Stimulated activated CD4-positive, alpha-beta T cell treated with anti-CD3 and anti-CD28 coated beads, TNF-alpha, amount 100 ng/mL, for 24 hours (primary cell): ENCODE data around the gene MRPL4.

ENCODE experiments used
- DNase-seq, 3 experiments: peaks; one replicate each; pipeline ENCODE4 v3.0.0-alpha.2; 2020; ENCODE audit warnings: low read depth in 3 of 3

The MRPL4 gene

DNA sequence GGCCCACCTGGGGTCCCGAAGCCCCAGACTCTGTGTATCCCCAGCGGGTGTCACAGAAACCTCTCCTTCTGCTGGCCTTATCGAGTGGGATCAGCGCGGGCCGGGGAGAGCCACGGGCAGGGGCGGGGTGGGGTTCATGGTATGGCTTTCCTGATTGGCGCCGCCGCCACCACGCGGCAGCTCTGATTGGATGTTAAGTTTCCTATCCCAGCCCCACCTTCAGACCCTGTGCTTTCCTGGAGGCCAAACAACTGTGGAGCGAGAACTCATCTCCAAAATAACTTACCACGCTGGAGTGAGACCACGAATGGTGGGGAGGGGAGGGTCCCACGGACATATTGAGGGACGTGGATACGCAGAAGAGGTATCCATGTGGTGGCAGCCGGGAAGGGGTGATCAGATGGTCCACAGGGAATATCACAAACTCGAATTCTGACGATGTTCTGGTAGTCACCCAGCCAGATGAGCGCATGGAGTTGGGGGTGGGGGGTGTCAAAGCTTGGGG lies 36.7 kb downstream of the MRPL4 start:
- DNase-seq: no peak

DNA sequence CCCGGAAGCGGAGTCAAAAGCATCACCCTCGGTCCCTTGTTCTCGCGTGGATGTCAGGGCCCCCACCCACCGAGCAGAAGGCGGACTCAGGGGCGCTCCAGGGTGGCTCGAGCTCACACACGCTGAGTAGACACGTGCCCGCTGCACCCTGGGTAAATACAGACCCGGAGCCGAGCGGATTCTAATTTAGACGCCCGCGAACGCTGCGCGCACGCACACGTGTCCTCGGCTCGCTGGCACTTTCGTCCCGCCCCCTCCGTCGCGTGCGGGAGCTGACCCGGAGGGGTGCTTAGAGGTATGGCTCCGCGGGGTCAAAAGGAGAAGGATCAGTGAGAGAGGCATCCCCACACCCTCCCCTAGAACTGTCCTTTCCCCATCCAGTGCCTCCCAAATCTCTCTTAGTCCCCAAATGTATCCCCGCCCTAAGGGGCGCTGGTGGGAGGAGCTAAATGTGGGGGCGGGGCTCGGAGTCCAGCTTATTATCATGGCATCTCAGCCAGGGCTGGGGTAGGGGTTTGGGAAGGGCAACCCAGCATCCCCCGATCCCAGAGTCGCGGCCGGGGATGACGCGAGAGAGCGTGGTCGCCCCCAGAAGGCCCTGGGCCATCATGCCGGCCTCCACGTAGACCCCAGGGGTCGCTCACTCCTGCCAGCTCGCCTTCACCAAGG lies 37.3 kb downstream of the MRPL4 start:
- peak in 2 of 3 experiments; percentile 36 to 69 for DNase-seq

DNA sequence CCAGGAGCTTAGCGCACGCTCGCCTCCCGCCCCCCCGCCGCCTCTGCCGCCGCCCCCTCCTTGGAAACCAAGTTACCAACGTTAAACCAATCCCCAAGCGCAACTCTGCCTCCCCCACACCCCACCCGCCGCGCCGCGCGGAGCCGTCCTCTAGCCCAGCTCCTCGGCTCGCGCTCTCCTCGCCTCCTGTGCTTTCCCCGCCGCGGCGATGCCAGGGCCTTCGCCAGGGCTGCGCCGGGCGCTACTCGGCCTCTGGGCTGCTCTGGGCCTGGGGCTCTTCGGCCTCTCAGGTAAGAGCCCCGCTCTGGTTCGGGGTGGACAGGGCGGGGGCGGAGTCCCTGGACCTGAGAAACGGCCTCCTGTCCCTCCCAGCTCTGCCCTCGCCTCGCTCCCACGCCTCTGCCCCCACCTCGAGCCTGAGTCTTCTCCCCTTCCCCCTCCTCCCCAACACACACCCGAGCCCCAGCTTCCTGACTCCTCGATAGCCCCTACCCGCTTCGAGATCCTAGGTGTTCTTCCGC lies 37.9 kb downstream of the MRPL4 start, which contains the start of gene ICAM5:
Gene ICAM5 (plus strand): TSS at position 117 of the 521 bp plus-strand sequence. CDS start 92 bp downstream, at position 209.
- no peak for DNase-seq

DNA sequence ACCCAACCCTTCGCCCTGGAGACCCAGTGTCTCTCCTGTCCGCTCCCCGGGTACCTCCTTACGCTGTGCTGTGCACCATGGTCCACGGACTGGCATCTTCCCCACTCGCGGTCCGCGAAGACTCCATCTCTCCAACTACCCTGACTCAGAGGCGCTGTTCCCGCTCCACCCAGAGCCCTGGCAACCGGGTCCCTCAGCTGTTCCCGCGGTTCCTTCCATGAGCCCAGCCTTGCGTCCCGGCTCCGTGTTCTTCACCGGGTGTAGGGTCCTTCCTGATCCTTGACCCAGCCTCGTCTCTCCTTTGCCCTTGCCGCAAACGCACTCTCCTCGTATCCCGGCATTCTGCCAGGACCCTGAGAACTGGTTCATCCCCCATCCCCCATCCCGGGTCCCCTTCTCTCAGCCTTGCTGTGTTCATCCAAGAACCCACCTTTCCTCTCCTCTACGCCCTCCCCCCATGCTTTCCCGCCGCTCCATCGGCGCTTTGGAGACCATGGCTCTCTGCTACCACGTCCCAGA lies 38.4 kb downstream of the MRPL4 start:
- no peak for DNase-seq

DNA sequence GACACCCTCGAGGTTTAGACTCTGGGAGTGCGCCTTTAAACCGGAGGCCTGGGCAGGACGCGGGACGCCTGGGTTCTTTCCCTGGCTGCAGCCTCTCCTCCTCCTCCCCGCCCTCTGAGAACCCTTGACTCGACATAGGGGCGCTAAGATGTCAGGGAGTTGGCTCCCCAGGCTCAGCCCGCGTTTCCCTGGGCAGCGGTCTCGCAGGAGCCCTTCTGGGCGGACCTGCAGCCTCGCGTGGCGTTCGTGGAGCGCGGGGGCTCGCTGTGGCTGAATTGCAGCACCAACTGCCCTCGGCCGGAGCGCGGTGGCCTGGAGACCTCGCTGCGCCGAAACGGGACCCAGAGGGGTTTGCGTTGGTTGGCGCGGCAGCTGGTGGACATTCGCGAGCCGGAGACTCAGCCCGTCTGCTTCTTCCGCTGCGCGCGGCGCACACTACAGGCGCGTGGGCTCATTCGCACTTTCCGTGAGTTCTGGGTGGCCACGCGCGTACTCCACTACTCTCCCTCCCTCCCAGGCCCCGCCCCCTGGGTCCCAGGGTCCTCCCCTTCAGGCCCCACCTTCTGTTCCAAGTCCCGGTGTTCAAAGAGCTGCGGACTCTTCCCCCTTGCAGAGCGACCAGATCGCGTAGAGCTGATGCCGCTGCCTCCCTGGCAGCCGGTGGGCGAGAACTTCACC lies 39.0 kb downstream of the MRPL4 start:
- DNase-seq: no peak

DNA sequence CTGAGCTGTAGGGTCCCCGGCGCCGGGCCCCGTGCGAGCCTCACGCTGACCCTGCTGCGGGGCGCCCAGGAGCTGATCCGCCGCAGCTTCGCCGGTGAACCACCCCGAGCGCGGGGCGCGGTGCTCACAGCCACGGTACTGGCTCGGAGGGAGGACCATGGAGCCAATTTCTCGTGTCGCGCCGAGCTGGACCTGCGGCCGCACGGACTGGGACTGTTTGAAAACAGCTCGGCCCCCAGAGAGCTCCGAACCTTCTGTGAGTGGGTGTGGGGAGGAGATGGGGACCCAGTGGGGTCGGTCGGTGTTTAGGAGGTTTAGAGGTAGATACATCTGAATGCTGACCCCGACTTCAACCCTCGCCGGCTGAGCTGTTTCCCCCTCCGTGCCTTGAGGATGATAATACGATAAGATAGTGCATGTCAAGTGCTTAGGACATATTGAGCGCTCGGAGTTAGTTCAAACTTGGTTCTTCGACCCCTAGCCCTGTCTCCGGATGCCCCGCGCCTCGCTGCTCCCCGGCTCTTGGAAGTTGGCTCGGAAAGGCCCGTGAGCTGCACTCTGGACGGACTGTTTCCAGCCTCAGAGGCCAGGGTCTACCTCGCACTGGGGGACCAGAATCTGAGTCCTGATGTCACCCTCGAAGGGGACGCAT lies 39.7 kb downstream of the MRPL4 start:
- no peak for DNase-seq

DNA sequence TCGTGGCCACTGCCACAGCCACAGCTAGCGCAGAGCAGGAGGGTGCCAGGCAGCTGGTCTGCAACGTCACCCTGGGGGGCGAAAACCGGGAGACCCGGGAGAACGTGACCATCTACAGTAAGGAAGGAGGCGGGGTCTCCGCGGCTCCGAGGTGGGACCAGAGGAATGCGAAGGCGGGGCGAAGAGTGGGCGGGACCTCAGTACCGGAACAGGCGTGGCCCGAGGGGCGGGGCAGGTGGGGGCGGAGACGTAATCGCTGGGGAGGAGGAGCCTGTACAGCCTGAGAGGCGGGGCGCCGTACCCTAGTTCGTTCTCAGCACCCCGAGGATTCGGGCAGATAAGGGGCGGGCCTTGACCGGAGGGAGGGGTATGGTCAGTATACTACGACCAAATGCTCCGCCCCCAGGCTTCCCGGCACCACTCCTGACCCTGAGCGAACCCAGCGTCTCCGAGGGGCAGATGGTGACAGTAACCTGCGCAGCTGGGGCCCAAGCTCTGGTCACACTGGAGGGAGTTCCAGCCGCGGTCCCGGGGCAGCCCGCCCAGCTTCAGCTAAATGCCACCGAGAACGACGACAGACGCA lies 40.3 kb downstream of the MRPL4 start:
- DNase-seq: peak in 2 of 3 experiments; percentile 51 to 75

DNA sequence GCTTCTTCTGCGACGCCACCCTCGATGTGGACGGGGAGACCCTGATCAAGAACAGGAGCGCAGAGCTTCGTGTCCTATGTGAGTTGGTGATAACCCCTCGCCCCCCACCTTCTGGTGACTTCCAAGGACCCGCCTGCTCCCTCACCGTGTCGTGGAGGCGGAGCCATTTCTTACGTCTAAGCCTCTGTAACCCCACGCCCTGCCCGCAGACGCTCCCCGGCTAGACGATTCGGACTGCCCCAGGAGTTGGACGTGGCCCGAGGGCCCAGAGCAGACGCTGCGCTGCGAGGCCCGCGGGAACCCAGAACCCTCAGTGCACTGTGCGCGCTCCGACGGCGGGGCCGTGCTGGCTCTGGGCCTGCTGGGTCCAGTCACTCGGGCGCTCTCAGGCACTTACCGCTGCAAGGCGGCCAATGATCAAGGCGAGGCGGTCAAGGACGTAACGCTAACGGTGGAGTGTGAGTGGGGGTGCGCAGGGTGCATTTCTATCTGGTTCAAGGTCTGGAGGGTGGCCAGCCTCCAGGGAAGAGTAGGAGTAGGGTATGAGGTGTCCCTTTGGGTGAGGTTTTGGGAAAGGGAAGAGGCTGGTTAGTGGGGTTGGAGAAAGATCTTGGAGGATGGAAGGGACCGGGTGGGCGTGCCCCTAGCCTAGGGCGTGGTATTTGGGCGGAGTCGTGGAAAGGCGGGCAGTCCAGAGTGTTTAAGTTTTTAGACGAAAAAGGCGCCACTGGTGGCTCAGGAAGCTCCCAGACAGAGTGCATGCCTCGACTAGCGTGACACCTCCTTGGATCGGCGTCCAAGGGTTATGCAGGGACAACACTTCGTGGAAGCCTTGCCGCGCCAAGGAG lies 41.0 kb downstream of the MRPL4 start:
- DNase-seq: no peak

DNA sequence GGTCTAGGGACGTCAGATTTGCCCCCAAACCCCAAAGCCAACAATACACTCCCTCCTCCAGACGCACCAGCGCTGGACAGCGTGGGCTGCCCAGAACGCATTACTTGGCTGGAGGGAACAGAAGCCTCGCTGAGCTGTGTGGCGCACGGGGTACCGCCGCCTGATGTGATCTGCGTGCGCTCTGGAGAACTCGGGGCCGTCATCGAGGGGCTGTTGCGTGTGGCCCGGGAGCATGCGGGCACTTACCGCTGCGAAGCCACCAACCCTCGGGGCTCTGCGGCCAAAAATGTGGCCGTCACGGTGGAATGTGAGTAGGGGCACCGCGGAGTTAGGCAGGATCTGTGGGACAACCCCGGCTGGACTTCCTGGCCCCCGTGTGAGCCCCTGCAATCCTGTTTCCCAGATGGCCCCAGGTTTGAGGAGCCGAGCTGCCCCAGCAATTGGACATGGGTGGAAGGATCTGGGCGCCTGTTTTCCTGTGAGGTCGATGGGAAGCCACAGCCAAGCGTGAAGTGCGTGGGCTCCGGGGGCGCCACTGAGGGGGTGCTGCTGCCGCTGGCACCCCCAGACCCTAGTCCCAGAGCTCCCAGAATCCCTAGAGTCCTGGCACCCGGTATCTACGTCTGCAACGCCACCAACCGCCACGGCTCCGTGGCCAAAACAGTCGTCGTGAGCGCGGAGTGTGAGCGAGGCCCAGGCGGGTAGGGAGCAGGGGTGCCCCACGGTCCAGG lies 41.8 kb downstream of the MRPL4 start:
- DNase-seq: no peak

DNA sequence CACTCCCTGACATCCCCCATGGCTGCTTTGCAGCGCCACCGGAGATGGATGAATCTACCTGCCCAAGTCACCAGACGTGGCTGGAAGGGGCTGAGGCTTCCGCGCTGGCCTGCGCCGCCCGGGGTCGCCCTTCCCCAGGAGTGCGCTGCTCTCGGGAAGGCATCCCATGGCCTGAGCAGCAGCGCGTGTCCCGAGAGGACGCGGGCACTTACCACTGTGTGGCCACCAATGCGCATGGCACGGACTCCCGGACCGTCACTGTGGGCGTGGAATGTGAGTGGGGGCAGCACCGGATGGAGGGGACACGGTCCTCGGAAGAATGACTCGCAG lies 42.3 kb downstream of the MRPL4 start:
- no peak for DNase-seq

DNA sequence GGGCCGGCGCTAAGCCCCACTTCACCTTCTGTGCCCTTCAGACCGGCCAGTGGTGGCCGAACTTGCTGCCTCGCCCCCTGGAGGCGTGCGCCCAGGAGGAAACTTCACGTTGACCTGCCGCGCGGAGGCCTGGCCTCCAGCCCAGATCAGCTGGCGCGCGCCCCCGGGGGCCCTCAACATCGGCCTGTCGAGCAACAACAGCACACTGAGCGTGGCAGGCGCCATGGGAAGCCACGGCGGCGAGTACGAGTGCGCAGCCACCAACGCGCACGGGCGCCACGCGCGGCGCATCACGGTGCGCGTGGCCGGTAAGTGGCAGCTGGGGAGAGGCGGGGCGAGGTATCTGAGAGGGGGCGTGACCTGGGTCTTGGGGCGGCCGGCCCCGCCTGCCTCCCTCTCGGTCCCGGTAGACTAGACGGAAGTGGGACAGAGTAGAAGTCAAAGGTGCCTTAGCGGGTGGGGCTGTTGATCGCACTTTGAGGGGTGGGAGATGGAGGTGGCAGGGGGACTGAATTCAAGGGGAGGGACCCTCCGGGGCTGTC lies 43.4 kb downstream of the MRPL4 start:
- DNase-seq: no peak

DNA sequence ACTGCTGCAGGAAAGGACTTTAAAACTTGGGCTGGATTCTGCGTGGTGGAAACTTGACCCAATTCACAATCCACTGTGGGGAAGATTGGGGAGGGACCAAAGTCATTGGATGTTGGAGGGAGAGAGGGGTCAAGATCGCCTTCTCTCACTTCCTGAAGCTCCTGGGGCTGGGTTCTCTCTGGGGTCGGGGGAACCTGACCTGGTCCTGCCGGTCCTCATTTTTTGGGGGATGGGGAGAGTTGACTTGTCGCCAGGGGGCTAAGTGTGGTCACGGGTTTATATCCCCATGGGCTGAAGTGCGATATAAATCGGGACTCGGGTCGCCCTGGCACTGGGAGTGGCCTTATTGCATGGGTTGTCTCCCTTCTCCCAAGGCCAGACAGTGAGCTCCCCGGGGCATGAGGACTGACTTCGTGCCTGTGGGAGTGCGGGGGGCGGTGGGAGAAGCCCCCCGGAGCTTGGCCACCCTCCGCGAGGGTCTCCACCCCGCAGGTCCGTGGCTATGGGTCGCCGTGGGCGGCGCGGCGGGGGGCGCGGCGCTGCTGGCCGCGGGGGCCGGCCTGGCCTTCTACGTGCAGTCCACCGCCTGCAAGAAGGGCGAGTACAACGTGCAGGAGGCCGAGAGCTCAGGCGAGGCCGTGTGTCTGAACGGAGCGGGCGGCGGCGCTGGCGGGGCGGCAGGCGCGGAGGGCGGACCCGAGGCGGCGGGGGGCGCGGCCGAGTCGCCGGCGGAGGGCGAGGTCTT lies 44.0 kb downstream of the MRPL4 start:
- DNase-seq: no peak

DNA sequence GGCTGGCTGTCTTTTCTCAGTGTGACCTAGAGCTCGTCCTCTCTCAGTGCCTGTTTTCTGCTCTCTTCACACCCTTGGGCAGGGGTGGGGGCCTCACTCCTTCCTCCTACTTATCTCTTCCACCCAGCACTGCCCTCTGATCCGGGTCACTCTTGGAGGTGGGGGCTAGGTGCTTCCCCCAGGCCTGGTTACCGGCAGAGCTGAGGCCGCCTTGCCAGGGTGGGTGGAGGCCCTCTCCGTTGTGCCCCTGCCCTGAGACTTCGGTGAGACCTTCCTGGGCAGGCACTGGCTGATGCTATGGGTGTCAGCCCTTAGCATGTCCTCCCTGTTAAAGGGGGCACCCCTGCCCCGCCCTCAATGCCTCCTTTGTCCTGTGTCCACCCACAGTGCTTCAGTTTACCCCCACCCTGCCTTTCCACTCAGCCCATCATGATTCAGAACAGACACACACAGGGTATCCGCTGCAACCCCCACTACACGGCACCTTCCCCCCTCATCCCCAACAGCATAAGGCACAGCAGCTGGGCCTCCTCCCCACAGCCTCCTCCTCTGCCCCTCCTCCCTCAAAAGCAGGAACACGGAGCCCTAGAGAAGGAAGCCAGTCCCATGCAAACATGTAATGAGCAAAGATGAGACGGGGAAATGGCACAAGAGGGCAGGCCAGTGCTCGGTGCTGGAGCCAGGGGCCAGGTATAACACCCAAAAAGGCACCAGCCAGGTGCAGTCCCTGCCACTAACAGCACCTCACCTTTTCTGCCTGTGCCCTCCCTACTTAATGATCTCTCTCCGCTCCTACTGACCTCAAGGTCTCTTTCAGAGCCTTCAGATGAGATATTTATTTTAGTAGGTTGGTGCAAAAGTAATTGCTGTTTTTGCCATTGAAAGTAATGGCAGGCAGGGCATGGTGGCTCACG lies 47.8 kb downstream of the MRPL4 start:
- no peak for DNase-seq

DNA sequence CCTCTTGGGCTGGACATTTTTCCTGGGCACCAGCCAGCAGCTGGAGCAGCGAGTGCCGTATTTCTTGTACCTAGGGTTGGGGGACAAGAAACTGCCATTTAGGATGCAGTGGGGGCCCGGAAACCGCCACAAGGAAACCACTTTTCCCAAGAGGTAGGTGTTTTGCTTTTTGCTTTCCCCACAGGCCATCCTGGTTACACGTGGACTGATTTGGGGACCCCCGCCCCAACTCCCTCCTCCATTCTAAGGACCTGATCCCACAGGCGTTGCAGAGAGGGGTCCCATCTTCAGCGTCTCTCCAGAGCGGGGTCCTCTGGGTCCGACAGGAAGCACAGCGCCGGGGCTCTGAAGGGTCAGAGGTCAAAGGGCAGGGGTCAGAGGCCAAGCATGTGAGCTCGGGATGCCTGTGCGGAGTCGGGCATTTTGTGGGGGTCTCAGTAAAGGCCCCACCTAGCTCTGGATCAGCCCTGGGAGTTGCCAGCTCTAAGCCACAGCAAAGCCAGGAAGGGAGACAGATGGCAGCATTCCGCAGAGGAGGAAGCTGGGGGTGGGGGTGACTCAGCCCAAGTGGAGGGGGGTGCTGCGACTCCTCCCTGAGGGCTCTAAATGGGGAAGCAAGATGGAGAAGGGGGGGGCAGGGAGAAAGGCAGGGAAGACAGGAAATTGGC lies 53.3 kb downstream of the MRPL4 start:
- DNase-seq: no peak

DNA sequence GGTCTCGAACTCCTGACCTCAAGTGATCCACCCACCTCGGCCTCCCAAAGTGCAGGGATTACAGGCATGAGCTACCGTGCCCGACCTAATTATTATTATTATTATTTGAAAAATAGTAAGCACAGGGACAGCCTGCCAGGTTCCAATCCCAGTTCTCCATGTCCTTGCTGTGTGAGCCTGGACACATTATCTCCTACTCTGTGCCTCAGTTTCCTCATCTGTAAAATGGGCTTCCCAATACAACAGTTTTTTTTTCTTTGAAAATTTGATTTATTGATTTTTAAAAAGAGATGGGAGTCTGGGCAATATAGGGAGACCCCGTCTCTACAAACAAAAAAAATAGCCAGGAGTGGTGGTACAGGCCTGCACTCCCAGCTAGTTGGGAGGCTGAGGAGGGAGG lies 54.3 kb downstream of the MRPL4 start:
- no peak for DNase-seq

DNA sequence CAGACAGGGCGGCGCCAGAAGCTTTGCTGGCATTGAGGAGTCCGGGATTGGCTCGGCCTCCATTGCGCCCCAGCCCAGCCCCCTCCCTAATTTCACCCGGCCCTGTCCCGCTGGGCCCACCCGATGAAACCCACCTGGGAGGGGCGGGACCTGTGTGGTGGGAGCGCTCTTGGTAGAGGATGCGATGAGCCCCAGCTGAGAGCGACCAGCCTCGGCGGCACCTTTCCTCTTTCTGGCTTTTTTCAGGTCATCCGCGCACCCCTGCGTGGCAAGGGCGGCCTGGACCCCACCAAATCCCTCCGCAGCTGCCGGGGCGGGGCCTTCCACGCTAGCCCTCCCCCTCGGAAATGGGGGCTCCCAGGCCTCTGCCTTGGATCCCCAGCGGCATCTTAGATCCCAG lies 57.4 kb downstream of the MRPL4 start, which contains the start of gene ZGLP1:
Gene ZGLP1 (minus strand): TSS at position 393 of the 400 bp plus-strand sequence.
- no peak for DNase-seq
